ENCODE results near the gene SF3A1. TPM values are rescaled to one million over a fixed set of nuclear protein-coding genes. Genes with fewer than 3 reads are reported as not detected.
"Not testable (repeated sequence)": the region's sequence is repeated elsewhere in the genome, so short reads cannot be mapped to it uniquely, and the experiment has no call there.

Gene SF3A1
- total RNA-seq: 100 to 1,000 TPM in 1 of 2 donors, 10 to 100 TPM in 1; 94.3 to 105 TPM
- long read RNA-seq, full-length matches to known transcripts: 3 of 11 reads
- long read RNA-seq, partial matches to known transcripts: 3 of 11 reads
- long read RNA-seq, other reads (novel, unspliced or antisense): 5 of 11 reads

- ATAC-seq (peak; percentile 99), DNase-seq (peak; percentile 92)
- intact Hi-C loops (cut with DNase I): no loop called here
Observed at GRCh38 chr22:30356449-30357235, at the start of gene SF3A1, which contains the start of gene CCDC157. TSS of gene SF3A1 (minus strand) at chr22:30356894. CDS start at chr22:30356792, 102 bp downstream. TSS of gene CCDC157 (plus strand) at chr22:30357007. CDS start at chr22:30366001, 8,994 bp downstream.

GRCh38 chr22:30406400-30406799 lies 49.7 kb upstream of the SF3A1 start:
- intact Hi-C loops (cut with DNase I): no loop called here
- ATAC-seq: peak in 1 of 2 donors; percentile 8
- no peak for DNase-seq

- no peak for ATAC-seq
- DNase-seq: no peak
- intact Hi-C loops (cut with DNase I): no loop called here
Observed at GRCh38 chr22:30405731-30406130, 49.0 kb upstream of the SF3A1 start.

- no peak for ATAC-seq
- intact Hi-C loops (cut with DNase I): no loop called here
- no peak for DNase-seq
Observed at GRCh38 chr22:30404307-30404706, 47.6 kb upstream of the SF3A1 start.

- ATAC-seq; intact Hi-C loops (cut with DNase I); DNase-seq: not testable (repeated sequence)
Observed at GRCh38 chr22:30402766-30403104, 46.0 kb upstream of the SF3A1 start.

- DNase-seq: no peak
- intact Hi-C loops (cut with DNase I): no loop called here
- no peak for ATAC-seq
Observed at GRCh38 chr22:30402028-30402765, 45.5 kb upstream of the SF3A1 start.

- intact Hi-C loops (cut with DNase I); ATAC-seq; DNase-seq: not testable (repeated sequence)
Observed at GRCh38 chr22:30401024-30401423, 44.3 kb upstream of the SF3A1 start.

GRCh38 chr22:30400159-30400558 lies 43.5 kb upstream of the SF3A1 start:
- intact Hi-C loops (cut with DNase I): no loop called here
- no peak for ATAC-seq
- DNase-seq: no peak

GRCh38 chr22:30399718-30400117 lies 43.0 kb upstream of the SF3A1 start:
- intact Hi-C loops (cut with DNase I): loop anchor here in 1 of 2 donors (10.0 kb wide), 1 partner anchor 85 kb away; no protein-coding TSS in a partner anchor
- ATAC-seq (no peak), DNase-seq (no peak)

GRCh38 chr22:30398685-30399680 lies 42.3 kb upstream of the SF3A1 start:
- peak in 1 of 2 donors; percentile 8 for ATAC-seq
- DNase-seq: no peak
- intact Hi-C loops (cut with DNase I): loop anchor here in 1 of 2 donors (10.0 kb wide), 1 partner anchor 86 kb away; no protein-coding TSS in a partner anchor

GRCh38 chr22:30397656-30398635 lies 41.3 kb upstream of the SF3A1 start:
- ATAC-seq (peak; percentile 5 to 6), DNase-seq (no peak)
- intact Hi-C loops (cut with DNase I): loop anchor here in 1 of 2 donors (10.0 kb wide), 1 partner anchor 87 kb away; no protein-coding TSS in a partner anchor

- DNase-seq (peak; percentile 79), ATAC-seq (peak; percentile 80 to 86)
- intact Hi-C loops (cut with DNase I): loop anchor here in 1 of 2 donors (10.0 kb wide), 1 partner anchor 88 kb away; no protein-coding TSS in a partner anchor
Observed at GRCh38 chr22:30396871-30397655, 40.4 kb upstream of the SF3A1 start, which contains the start of gene SEC14L2. TSS of gene SEC14L2 (plus strand) at chr22:30397018. CDS start at chr22:30397117, 99 bp downstream.

GRCh38 chr22:30393885-30394284 lies 37.2 kb upstream of the SF3A1 start:
- intact Hi-C loops (cut with DNase I): loop anchor here (5.0 to 10.0 kb wide), 3 partner anchors 33 to 93 kb away; partner anchors contain the start of gene MTFP1 (in 1 of the 2)
- DNase-seq: no peak
- no peak for ATAC-seq

GRCh38 chr22:30393322-30393680 lies 36.6 kb upstream of the SF3A1 start:
- intact Hi-C loops (cut with DNase I): loop anchor here (5.0 to 10.0 kb wide), 3 partner anchors 34 to 94 kb away; partner anchors contain the start of gene MTFP1 (in 1 of the 2)
- no peak for DNase-seq
- ATAC-seq: no peak

GRCh38 chr22:30392661-30393321 lies 36.1 kb upstream of the SF3A1 start:
- ATAC-seq (no peak), DNase-seq (no peak)
- intact Hi-C loops (cut with DNase I): loop anchor here (5.0 to 10.0 kb wide), 3 partner anchors 35 to 95 kb away; partner anchors contain the start of gene MTFP1 (in 1 of the 2)
